CD8-positive, alpha-beta memory T cell (primary cell): ENCODE measurements around the gene NPLOC4. TPM values are rescaled to one million over a fixed set of nuclear protein-coding genes. Genes with fewer than 3 reads are reported as not detected.
A peak's percentile ranks its signal among the peaks of the same experiment; 100 is the strongest.

Experiments used
- CTCF ChIA-PET: fragments of 350-600 bp; sonication (Branson Sonifier 250); formaldehyde crosslinking; loops from one replicate; lab custom pipeline; 2021; ENCODE audit warnings: antibody characterized with exemption; lab: Charles Lee
- POLR2A ChIA-PET: fragments of 350-600 bp; sonication (Branson Sonifier 250); formaldehyde crosslinking; loops from one replicate; lab custom pipeline; 2021; ENCODE audit warnings: antibody characterized with exemption; lab: Charles Lee
- DNase-seq, 5 donors: peaks; one replicate each; pipeline versions ENCODE4 v3.0.0 to v3.0.0-alpha.2; 2020 to 2022; ENCODE audit warnings: mixed read lengths in 1 of 5
- H3K27ac ChIP-seq: one replicate; pipeline ENCODE4 v1.7.0; 2013; ENCODE audit warnings: low read depth, mild to moderate bottlenecking, low read length, moderate library complexity
- H3K27me3 ChIP-seq: 2 replicates; pipeline ENCODE4 v1.7.0; 2013; ENCODE audit warnings: low read length, mild to moderate bottlenecking; ENCODE audit not compliant: insufficient read depth, poor library complexity, severe bottlenecking
- H3K36me3 ChIP-seq: 2 replicates; pipeline ENCODE4 v1.7.0; 2013; ENCODE audit warnings: mild to moderate bottlenecking, low read length, moderate library complexity; ENCODE audit not compliant: insufficient read depth
- H3K4me1 ChIP-seq: 2 replicates; pipeline ENCODE4 v1.7.0; 2013; ENCODE audit warnings: mild to moderate bottlenecking, low read length, moderate library complexity; ENCODE audit not compliant: insufficient read depth
- H3K4me3 ChIP-seq: 2 replicates; pipeline ENCODE4 v1.7.0; 2013; ENCODE audit warnings: mild to moderate bottlenecking, low read length
- H3K9me3 ChIP-seq: 2 replicates; pipeline ENCODE4 v1.7.0; 2013; ENCODE audit warnings: mild to moderate bottlenecking, low read length
- H3K27ac Mint-ChIP-seq, 8 donors: one replicate each; pipeline ENCODE4 v1.8.0; 2020 to 2021; ENCODE audit warnings: mixed read lengths in 8 of 8, mild to moderate bottlenecking in 6 of 8, inconsistent platforms in 3 of 8, moderate library complexity in 3 of 8
- H3K27me3 Mint-ChIP-seq, 2 donors: one replicate each; pipeline ENCODE4 v1.8.0; 2020 to 2021; ENCODE audit warnings: mixed read lengths in 2 of 2, mild to moderate bottlenecking in 1 of 2, moderate library complexity in 1 of 2
- H3K36me3 Mint-ChIP-seq, 3 donors: one replicate each; pipeline ENCODE4 v1.8.0; 2020 to 2021; ENCODE audit warnings: mixed read lengths in 3 of 3, inconsistent platforms in 1 of 3, mild to moderate bottlenecking in 1 of 3
- H3K4me1 Mint-ChIP-seq, 3 donors: one replicate each; pipeline ENCODE4 v1.8.0; 2020 to 2021; ENCODE audit warnings: mixed read lengths in 3 of 3, inconsistent platforms in 1 of 3, mild to moderate bottlenecking in 1 of 3
- H3K4me3 Mint-ChIP-seq, 7 donors: one replicate each; pipeline ENCODE4 v1.8.0; 2020 to 2021; ENCODE audit warnings: mixed read lengths in 7 of 7, mild to moderate bottlenecking in 6 of 7, moderate library complexity in 4 of 7, inconsistent platforms in 2 of 7
- H3K9me3 Mint-ChIP-seq, 5 donors: one replicate each; pipeline ENCODE4 v1.8.0; 2020 to 2022; ENCODE audit warnings: mixed read lengths in 5 of 5, mild to moderate bottlenecking in 3 of 5, moderate library complexity in 2 of 5, inconsistent platforms in 1 of 5
- polyA plus RNA-seq: library from polyadenylated mRNA; unstranded; fragments of 300-500 nt; fragmentation: Illumina TruSeq; gene quantifications from one replicate; pipeline ENCODE4 v1.2.3, GENCODE V29; 2021
- total RNA-seq, 2 experiments: library from RNA; stranded (reverse); gene quantifications; one replicate each; pipeline ENCODE4 v1.2.3, GENCODE V29; 2021

The NPLOC4 gene
- total and polyA plus RNA-seq, 3 experiments from 2014 or later = 63.1 to 126 (median 125) TPM

DNA sequence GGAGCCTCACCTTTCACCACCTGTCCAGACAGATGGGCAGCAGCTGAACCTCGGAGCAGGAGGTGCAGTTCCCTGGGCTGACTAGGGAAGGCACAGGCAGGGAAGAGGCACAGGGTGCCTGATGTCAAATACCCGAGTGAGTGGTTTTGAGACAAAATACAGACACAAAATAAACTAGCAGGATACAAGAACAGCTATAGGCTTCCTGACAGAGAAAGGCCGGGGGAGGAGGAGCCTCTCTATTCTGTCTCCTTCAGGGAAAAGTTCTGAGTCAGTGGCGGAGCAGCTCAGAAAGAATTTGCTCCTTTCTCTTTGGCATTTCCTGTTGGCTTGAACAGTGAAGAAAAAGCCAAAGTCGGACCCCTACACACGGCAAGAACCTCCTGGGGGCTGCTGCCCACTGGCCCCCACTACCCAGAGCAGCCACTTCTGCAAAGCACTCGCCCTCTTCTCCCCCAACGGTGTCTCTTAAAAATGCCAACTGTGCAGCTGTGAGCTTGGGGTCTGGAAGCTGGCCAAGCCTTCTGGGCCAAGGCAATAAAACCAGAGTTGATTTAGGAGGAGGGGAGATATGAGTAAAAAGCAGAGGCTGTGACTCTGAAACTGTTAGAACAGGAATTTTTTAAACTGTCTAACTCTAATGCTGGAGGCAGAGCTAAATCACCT, 70.3 kb downstream of the NPLOC4 start:
- H3K27ac Mint-ChIP-seq = no peak overlapping the region
- H3K27me3 ChIP-seq = no peaks in the 10 kb centered on the region
- peaks cover 0 to 89% (median 20%) of the 10 kb centered on the region in 3 donors for H3K36me3 Mint-ChIP-seq
- no peak overlapping the region for H3K4me3 ChIP-seq
- H3K27me3 Mint-ChIP-seq = peaks cover 0 to 3% of the 10 kb centered on the region in 2 donors
- H3K36me3 ChIP-seq = peaks cover 51% of the 10 kb centered on the region
- DNase-seq = no peak
- H3K27ac ChIP-seq = no peak overlapping the region
- H3K4me1 ChIP-seq = no peaks in the 10 kb centered on the region
- no peak overlapping the region for H3K4me3 Mint-ChIP-seq
- H3K9me3 ChIP-seq = no peaks in the 10 kb centered on the region
- H3K9me3 Mint-ChIP-seq = no peaks in the 10 kb centered on the region
- CTCF ChIA-PET = interaction anchor here (1.0 to 2.0 kb wide), 2 partner anchors 13 to 35 kb away, joined by 3 to 5 read pairs; no protein-coding TSS in a partner anchor
- POLR2A ChIA-PET = no interaction called here
- H3K4me1 Mint-ChIP-seq = no peaks in the 10 kb centered on the region

DNA sequence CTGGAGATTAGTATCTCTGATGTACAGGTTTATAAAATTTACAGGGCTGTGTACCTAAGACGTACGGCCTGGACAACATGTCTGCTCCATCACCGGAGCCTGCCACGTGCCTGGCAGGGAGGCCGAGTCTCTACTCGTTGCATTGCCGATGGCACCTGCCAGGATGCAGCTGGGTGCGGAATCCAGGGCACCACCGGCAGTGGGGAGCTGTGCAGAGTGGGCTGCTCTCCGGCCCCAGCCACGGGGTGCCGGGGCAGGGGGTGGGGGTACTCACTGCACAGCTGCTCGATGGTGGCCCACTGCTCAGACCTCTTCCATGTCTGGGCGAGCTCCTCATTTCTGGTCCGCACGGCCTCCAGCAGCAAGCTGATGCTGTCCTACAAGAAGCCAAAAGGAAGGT, 71.7 kb downstream of the NPLOC4 start:
- Histone ChIP-seq H3K27me3 (no peaks in the 10 kb centered on the region), H3K4me3 (no peak overlapping the region), H3K27ac (no peak overlapping the region), H3K36me3 (peaks cover 40% of the 10 kb centered on the region), H3K4me1 (no peaks in the 10 kb centered on the region), H3K9me3 (no peaks in the 10 kb centered on the region)
- no peak for DNase-seq
- no peaks in the 10 kb centered on the region for H3K4me1 Mint-ChIP-seq
- H3K4me3 Mint-ChIP-seq = no peak overlapping the region
- no peak overlapping the region for H3K27ac Mint-ChIP-seq
- ChIA-PET POLR2A (no interaction called here), CTCF (interaction anchor here (2.0 kb wide), 1 partner anchor 36 kb away, joined by 5 read pairs; no protein-coding TSS in a partner anchor)
- H3K27me3 Mint-ChIP-seq = peaks cover 0 to 3% of the 10 kb centered on the region in 2 donors
- H3K9me3 Mint-ChIP-seq = no peaks in the 10 kb centered on the region
- peaks cover 0 to 88% (median 20%) of the 10 kb centered on the region in 3 donors for H3K36me3 Mint-ChIP-seq

DNA sequence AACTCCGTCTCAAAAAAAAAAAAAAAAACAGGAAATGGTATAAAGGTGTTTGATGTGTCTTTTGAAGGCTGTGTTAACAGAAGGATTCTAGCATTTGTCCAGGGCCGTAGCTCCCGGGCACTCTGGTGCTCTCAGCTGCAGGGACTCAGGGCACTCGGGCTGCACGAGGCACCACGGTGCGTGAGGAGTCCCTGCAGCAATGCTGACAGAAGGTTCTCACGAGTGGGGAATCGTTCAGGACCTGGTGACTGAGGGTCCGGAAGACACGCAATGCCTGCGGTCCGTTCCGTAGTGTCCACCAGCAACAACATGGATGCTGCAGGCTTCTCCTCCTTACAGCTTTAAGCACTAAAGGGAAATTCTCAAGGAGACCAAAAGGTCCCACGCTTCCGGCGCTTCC, 72.1 kb downstream of the NPLOC4 start:
- peaks cover 0 to 88% (median 20%) of the 10 kb centered on the region in 3 donors for H3K36me3 Mint-ChIP-seq
- H3K4me1 ChIP-seq = no peaks in the 10 kb centered on the region
- no peaks in the 10 kb centered on the region for H3K9me3 ChIP-seq
- peaks cover 0 to 3% of the 10 kb centered on the region in 2 donors for H3K27me3 Mint-ChIP-seq
- no peaks in the 10 kb centered on the region for H3K27me3 ChIP-seq
- no peak overlapping the region for H3K27ac ChIP-seq
- no peak overlapping the region for H3K4me3 Mint-ChIP-seq
- POLR2A ChIA-PET = interaction anchor here (0.7 kb wide), 1 partner anchor 293 kb away, joined by 4 read pairs; no protein-coding TSS in a partner anchor
- peaks cover 36% of the 10 kb centered on the region for H3K36me3 ChIP-seq
- CTCF ChIA-PET = no interaction called here
- no peak overlapping the region for H3K4me3 ChIP-seq
- no peak for DNase-seq
- no peaks in the 10 kb centered on the region for H3K4me1 Mint-ChIP-seq
- H3K9me3 Mint-ChIP-seq = no peaks in the 10 kb centered on the region
- no peak overlapping the region for H3K27ac Mint-ChIP-seq

DNA sequence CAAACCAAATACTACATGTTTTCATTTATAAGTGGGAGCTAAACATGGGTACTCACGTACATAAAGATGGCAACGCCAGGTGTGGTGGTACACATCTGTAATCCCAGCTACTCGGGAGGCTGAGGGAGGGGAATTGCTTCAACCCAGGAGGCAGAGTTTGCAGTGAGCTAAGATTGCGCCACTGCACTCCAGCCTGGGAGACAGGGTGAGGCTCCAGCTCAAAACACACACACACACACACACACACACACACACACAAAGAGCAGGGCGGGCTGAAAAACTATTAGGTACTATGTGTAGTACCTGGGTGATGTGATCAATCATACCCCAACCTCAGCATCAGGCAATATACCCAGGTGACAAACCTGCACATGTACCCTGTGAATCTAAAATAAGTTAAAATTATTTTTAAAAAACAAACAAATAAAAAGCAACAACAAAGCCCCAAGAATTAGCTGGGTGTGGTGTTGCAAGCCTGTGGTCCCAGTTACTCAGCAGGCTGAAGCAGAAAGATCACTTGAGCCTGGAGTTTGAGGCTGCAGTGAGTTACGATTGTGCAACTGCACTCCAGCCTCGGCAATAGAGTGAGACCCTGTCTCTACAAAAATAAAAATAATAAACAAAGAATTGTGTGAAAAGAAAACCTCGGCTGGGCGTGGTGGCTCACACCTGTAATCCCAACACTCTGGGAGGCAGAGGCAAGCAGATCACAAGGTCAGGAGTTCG, 72.9 kb downstream of the NPLOC4 start:
- Histone ChIP-seq H3K36me3 (peaks cover 31% of the 10 kb centered on the region), H3K9me3 (no peaks in the 10 kb centered on the region), H3K27ac (no peak overlapping the region), H3K4me3 (no peak overlapping the region), H3K4me1 (no peaks in the 10 kb centered on the region), H3K27me3 (no peaks in the 10 kb centered on the region)
- ChIA-PET CTCF (no interaction called here), POLR2A (interaction anchor here (0.7 kb wide), 1 partner anchor 292 kb away, joined by 4 read pairs; no protein-coding TSS in a partner anchor)
- Mint-ChIP-seq H3K27ac (no peak overlapping the region), H3K27me3 (peaks cover 0 to 3% of the 10 kb centered on the region in 2 donors), H3K4me1 (no peaks in the 10 kb centered on the region), H3K4me3 (no peak overlapping the region), H3K9me3 (no peaks in the 10 kb centered on the region), H3K36me3 (peaks cover 0 to 83% (median 20%) of the 10 kb centered on the region in 3 donors)
- DNase-seq = no peak

DNA sequence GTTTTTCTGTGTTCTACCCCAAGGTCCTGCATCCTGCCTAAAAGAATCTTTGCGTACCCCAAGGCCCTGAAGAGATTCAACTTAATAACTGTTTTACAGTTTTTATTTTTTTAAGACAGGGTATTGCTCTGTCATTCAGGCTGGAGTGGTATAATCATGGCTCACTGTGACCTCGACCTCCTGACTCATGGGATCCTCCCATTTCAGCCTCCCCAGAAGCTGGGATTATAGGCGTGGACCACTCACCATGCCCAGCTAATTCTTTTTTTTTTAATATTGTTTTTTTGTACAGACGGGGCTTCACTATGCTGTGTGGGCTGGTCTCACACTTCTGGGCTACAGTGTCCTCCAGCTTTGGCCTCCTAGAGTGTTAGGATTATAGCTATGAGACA, 75.4 kb downstream of the NPLOC4 start:
- H3K4me3 ChIP-seq = no peak overlapping the region
- no peaks in the 10 kb centered on the region for H3K9me3 ChIP-seq
- no peak overlapping the region for H3K4me3 Mint-ChIP-seq
- peak overlapping the region in 2 of 8 donors; percentile 12 to 19 for H3K27ac Mint-ChIP-seq
- CTCF ChIA-PET = no interaction called here
- no peak for DNase-seq
- H3K4me1 ChIP-seq = no peaks in the 10 kb centered on the region
- no peaks in the 10 kb centered on the region for H3K4me1 Mint-ChIP-seq
- H3K36me3 Mint-ChIP-seq = peaks cover 0 to 77% (median 17%) of the 10 kb centered on the region in 3 donors
- H3K27me3 Mint-ChIP-seq = peaks cover 0 to 3% of the 10 kb centered on the region in 2 donors
- no peak overlapping the region for H3K27ac ChIP-seq
- H3K9me3 Mint-ChIP-seq = no peaks in the 10 kb centered on the region
- POLR2A ChIA-PET = no interaction called here
- peaks cover 15% of the 10 kb centered on the region for H3K36me3 ChIP-seq
- H3K27me3 ChIP-seq = no peaks in the 10 kb centered on the region

DNA sequence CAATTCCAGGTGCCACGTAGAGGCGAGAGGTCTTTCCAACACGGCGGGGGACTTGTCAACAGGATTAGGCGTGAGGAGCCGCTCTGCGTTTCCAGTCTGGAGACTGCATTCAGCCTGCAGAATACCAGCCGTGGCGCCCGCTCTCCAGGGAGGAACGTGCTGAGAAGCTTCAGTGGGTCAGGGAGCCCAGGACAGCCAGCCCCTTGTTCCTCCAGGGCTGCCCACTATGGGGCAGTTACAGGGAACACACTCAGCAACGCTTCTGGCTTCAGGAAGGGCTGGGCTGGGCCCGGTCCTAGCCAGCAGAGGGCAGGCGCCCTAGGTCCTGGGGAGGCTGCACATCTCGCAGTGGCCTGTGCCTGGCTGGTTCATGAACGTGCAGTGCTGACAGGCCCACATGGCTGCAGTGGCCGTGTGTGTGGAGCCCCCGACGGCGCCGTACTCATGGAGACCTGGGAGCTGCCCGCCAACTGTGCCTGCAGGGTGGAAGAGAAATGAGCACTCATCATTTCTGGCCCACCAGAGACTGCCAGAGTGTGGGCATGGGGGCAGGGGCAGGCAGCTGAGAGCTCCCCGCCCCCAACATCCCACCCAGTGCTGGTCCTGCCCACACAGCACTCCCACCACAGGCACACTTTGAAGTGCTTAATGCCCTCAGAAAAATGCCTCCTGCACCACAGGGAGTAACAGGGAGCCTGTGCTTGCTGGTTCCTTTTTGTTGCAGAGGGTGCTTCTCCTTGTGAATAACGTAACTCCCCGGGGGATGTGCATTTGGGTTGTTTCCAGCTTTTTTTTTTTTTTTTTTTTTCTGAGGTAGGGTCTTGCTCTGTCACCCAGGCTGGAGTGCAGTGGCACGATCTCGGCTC, 77.7 kb downstream of the NPLOC4 start:
- Histone ChIP-seq H3K27ac (no peak overlapping the region), H3K36me3 (no peaks in the 10 kb centered on the region), H3K9me3 (no peaks in the 10 kb centered on the region), H3K4me1 (peaks cover 3% of the 10 kb centered on the region), H3K27me3 (no peaks in the 10 kb centered on the region), H3K4me3 (no peak overlapping the region)
- no peak overlapping the region for H3K4me3 Mint-ChIP-seq
- H3K9me3 Mint-ChIP-seq = no peaks in the 10 kb centered on the region
- ChIA-PET POLR2A (no interaction called here), CTCF (no interaction called here)
- H3K27me3 Mint-ChIP-seq = no peaks in the 10 kb centered on the region
- peaks cover 0 to 55% (median 7%) of the 10 kb centered on the region in 3 donors for H3K36me3 Mint-ChIP-seq
- peaks cover 3 to 4% (median 3%) of the 10 kb centered on the region in 3 donors for H3K4me1 Mint-ChIP-seq
- peak overlapping the region in 1 of 8 donors; percentile 43 for H3K27ac Mint-ChIP-seq
- DNase-seq = no peak

DNA sequence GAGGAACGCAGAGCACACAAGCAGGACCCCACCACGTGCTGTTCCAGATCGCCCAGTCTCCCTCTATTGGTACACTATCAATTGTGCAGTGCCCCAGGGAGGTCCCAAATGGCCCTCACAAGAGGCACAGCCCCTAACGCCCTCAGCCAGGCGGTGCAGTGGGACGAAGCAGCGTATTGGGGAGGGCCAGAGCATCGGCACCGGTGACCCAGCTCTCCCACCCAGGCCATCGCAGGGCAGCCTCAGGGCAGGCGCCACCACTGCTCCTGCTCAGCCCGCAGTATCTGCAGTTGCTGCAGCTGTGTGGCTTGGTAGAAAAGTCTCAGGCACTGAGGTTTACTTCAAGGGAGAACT, 78.8 kb downstream of the NPLOC4 start:
- Mint-ChIP-seq H3K36me3 (peaks cover 0 to 46% (median 7%) of the 10 kb centered on the region in 3 donors), H3K4me1 (peaks cover 14 to 15% (median 14%) of the 10 kb centered on the region in 3 donors)

More for the DNA sequence above, 78.8 kb downstream of the NPLOC4 start:
- Mint-ChIP-seq H3K27ac (no peak overlapping the region), H3K9me3 (no peaks in the 10 kb centered on the region), H3K27me3 (no peaks in the 10 kb centered on the region), H3K4me3 (no peak overlapping the region)
- Histone ChIP-seq H3K27me3 (no peaks in the 10 kb centered on the region), H3K4me3 (no peak overlapping the region), H3K27ac (no peak overlapping the region), H3K4me1 (peaks cover 14% of the 10 kb centered on the region), H3K36me3 (no peaks in the 10 kb centered on the region), H3K9me3 (no peaks in the 10 kb centered on the region)
- CTCF ChIA-PET = interaction anchor here (3.6 kb wide), 1 partner anchor 39 kb away, joined by 11 read pairs; no protein-coding TSS in a partner anchor
- DNase-seq = no peak
- POLR2A ChIA-PET = no interaction called here
